Stimulated activated CD4-positive, alpha-beta T cell treated with anti-CD3 and anti-CD28 coated beads, Interleukin-1b, Interleukin-23, amount 100 ng/mL, for 24 hours (primary cell): ENCODE measurements around the gene MAGI1.

ENCODE experiments used
- DNase-seq, 4 experiments: peaks; one replicate each; pipeline ENCODE4 v3.0.0-alpha.2; 2020; ENCODE audit warnings: low read depth in 4 of 4, low spot score in 1 of 4

Gene MAGI1

DNA sequence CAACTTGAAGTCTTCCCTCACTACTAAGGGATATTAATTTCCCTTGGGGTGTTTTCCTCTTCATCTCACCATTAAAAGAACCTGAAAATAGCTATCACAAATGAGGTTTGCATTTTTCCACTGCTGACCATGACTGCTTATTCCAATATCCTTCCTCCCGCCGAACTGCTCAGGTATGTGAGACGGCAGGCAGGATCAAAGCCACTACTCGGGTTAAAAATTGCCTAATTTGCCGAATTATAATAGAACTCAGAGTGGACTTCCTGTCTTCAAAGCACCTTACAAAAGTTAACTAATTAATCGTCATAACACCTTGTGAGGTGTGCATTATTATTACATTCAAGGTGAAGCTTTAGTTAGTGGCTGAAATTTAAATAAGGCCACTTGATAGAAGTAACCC lies 695.7 kb downstream of the MAGI1 start:
- DNase-seq = no peak

DNA sequence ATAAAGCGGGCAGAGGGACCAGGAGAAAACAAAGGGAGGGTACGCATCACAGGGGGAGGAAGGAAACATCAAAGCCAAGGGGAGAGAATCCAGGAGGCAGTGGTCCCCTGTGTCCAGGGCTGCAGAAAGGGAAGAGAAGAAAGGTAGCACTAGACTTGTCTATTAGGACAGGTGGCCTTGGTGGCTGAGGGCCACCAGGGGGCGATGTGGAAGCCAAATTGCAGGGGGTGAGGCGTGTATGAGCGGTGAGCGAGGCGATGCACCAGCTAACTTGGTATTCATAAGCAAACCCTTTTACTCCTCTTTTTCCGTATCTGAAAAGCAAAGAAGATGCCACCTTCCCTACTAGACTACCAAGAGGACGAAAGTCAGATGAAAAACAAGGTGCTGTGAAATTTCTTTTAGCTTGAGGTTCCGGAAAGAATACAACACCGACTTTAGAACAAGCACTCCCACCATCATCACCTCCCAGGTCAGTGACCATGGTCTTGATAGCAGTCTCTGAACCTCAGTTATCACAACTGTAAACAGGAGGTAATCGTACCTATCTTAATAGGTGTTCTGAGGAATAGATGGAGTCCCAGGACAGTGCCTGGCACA lies 696.5 kb downstream of the MAGI1 start:
- peak in 1 of 4 experiments; percentile 7 for DNase-seq

GRCh38 chr3:65339192-65339740 lies 699.5 kb downstream of the MAGI1 start:
- DNase-seq = no peak

DNA sequence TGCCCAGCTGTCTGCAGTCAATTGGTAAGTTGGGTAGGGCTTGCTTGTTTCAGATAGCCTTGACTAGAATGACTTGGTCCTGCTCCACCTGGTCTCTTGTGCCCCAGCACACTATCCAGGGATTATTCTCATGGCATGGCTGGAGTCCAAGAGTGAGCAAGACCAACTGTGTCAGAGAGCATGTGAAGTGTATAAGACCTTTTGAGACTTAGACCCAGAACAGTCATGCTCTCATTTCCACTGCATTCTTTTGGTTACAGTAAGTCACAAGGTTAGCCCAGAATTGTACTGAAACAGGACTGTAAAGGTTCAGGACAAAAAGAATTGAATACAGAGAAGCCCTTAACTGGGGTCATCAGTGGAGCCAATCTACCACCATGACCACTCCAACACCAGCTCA lies 700.1 kb downstream of the MAGI1 start:
- DNase-seq = no peak

- DNase-seq = no peak
These were observed 703.1 kb downstream of the MAGI1 start for GRCh38 chr3:65335587-65335986.

DNA sequence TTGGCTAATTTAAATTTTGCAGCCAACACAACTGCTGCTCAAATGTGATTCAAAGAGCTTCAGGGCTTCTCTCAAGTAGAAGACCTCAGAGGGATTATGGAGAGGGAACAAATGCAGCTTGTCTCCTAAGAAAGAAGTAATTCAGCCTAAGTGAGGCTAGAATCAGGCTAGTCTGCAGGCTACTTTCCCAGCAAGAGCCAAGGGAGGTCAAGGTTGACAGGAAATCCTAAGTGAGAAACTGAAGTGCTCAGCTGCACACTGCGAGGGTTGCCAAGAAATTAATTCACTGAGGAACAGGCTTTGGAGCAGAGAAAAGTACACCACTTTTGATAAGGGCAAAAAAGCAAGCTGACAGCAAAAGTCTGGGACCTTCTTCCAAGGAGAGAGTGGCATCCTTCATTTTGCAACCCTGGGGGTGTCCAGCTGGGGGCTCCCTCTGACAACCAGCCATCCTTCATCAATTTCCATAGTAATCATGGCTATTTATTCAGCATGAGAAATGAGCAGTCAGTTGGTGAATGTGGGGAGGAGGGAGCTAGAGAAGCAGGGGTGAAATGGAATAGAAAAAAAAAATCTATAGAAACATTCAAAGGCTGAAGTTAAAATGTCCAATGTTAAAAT lies 704.6 kb downstream of the MAGI1 start:
- no peak for DNase-seq

DNA sequence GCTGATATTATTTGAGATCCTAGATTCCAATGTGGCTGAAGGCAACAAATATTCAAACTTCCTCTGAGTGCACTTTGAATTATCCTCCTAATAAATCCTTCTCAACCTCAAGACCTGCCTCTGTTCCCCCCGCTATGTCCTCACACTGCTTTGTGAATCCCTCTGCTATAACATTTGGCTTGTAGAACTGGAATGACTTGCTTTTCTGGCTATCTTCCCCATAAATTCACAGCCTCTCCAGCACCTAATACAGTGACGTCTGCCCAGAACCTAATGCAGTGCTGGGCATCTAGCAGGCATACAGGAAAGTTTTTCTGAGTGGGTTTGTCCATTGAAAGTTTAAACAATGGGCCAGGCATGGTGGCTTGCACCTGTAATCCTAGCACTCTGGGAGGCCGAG lies 707.0 kb downstream of the MAGI1 start:
- no peak for DNase-seq

DNA sequence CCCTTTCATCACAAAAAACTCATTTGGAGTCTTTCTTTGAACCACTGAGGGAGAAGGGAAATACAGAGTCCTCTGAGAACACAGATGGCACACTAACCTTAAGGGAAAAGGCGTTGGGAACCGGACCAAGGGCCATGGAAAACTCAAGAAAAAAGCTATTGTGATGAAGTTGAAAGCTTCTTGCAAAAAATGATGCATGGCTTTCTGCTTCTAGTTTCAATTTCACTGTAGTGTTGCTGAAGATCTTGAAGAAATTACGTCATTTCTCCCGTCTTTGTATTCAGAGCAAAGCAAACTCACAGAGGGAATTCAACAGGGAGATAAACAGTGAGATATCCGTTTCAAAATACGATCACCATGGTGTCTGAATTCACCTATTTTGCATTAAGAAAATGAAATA lies 708.6 kb downstream of the MAGI1 start:
- DNase-seq = no peak

DNA sequence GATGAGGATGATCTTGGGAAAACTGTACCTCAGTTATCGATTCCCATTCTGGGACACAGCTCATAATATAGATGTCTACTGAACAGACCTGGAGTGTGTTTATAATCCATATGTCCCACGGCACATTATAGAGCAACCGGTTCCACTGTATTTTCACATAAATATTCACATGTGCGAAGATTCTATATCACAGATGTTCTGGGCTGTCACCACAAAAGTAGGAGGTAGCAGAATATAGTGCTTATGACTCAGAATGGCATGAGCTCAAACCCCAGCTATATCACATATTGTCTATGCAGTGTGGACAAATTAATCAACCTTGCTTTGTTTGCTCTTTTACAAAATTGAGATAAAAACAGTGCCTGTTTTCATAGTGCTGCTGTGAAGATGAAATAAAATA lies 710.6 kb downstream of the MAGI1 start:
- DNase-seq = no peak

- DNase-seq = no peak
These were observed 712.1 kb downstream of the MAGI1 start for GRCh38 chr3:65326574-65326973.

- DNase-seq = no peak
These were observed 715.8 kb downstream of the MAGI1 start for GRCh38 chr3:65322910-65323309.

DNA sequence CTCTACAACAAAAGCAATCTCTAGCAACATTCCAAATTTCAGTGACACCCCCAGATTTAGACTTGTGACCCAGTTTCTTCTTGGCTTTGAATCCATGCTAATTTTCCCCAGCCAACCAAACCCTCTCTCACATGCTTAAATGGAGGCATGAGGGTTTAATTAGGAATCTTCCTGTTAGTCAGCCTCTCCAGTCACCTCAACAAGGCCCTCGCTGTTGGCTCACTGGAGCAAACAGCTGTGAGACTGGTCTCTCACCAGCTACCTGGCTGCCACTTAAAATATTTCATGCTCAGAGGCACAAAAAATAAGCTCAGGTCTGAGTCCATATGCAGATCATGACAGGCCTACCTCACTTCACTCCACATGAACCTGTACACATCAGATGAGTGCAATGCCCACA lies 720.5 kb downstream of the MAGI1 start:
- no peak for DNase-seq

GRCh38 chr3:65314916-65315315 lies 723.8 kb downstream of the MAGI1 start:
- no peak for DNase-seq

DNA sequence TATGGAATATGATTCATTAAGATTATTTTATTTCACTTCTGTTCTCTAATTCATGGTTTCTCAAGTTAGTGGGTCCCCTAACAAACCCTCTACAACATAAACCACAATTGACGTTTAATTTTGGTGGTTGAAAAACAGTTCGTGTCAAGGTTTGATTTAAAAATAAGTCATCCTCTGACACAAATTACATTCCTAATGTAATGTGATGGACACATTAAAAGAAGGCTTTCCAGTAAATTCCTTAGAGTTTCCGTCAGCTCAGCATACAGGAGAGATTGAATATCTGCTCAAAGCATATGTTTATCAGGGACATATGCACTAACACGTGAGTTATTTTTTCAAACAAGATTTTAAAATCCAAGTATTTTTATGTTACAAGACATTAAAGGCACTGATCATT lies 724.4 kb downstream of the MAGI1 start:
- no peak for DNase-seq

GRCh38 chr3:65313666-65314065 lies 725.1 kb downstream of the MAGI1 start:
- DNase-seq = no peak

- no peak for DNase-seq
These were observed 732.9 kb downstream of the MAGI1 start for GRCh38 chr3:65305836-65306235.
